Measurements from ENCODE around the gene ABCB9.

- TF ChIP-seq CTCF (IDR thresholded peaks at IDR 0.05) (no peak), POLR2A (IDR thresholded peaks at IDR 0.05) (no peak)
Observed at GRCh38 chr12:122889761-122890520, 76.3 kb downstream of the ABCB9 start.

Measured in right lobe of liver (tissue), 4 donors.